Stimulated activated CD8-positive, alpha-beta memory T cell treated with anti-CD3 and anti-CD28 coated beads, Interleukin-15, amount 100 ng/mL, for 24 hours (primary cell): Measurements from ENCODE around the gene INO80C.

ENCODE experiments used
- DNase-seq: peaks from one replicate; pipeline ENCODE4 v3.0.0-alpha.2; 2020; ENCODE audit warnings: low read depth

Gene INO80C

DNA sequence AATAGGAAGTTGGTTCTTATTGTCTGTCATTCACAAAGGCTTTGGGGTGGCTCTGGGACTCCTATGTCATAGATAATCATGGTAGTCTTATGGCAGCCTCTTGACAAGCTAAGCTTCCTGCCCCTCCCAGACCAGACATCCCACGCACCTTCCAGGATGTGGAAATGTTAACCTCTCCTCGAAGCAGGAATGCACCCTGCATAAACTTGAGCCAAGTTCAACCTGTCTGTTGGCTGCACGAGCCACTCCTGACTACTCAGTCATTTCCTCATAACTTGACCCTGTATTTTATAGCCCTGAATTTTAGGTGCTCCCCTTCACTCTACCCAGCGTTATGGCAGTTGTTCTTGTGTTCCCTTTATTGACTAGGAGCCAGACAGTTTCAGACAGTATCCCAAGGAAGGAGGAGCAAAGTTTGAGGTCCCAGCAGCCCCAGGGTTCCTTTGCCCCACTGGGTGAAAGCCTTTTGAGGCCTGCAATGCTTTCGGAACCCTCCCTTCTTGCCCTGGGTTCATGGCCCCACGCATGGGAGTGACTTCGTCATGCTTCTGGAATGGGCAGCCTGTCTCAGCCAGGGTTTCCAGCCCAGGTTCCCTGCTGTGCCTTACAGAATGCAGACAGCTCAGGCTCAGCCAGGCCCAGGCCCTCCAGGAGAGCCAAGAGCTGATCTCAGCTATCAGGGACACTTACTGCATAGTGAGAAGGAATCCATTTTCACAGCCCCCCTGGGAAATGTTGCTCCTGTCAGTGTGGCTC is 15.6 kb upstream of the INO80C start:
- DNase-seq, result no peak

DNA sequence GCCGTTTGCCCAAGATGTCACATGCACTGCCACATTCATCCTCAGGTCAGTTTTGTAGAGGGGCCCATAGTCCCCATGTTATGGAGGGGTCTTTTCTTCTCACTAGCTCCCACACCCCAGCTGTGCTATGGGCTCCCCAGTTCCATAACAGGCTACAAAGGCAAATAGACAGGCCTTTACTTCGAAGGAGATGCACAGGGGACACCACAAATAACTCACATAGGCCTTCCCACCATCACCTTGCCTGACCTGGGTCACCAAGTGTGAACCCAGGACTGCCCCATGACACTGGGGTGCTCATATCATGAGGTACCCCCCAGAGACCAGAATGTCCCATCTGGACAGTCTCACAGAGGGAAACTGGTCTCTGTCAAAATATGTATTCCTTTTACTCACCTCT is 15.0 kb upstream of the INO80C start:
- no peak for DNase-seq

DNA sequence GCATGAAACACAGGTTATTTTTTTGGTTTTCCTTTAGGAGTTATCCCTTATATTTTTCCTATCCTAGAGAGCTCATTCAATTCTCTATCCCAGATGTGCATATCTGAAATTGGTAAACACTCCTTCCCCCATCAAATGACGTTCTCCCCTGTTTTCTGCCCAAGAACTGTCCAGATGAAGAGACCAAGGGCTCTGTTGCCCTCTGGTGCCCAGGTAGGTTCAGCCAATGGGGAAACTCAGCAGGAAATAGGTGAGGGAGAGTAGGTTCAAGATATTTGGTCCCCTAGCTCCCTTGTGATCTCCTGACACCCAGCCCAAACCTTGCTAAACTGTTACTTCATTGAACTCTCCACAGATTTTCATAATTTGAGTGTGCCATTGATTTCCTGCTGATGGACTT is 14.1 kb upstream of the INO80C start:
- no peak for DNase-seq

DNA sequence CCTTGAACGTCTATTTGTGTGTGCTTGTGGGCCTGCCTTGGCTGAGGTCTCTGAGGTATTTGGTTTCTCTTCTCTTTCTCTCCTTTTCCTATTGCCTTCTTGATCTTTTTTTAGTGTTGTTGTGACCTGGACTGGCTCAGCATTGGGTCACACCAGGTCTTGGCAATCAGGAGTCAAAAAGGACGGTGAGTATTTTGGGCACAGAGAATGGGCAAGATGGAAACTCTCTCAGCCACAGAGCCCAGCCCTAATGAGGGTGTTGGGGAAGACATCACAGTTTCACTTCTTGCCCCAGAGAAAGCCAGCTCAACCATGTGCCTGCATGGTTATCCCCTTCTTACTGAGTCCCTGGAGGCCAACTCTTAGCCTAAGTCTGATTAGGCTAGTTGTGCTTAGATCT is 13.7 kb upstream of the INO80C start:
- no peak for DNase-seq

DNA sequence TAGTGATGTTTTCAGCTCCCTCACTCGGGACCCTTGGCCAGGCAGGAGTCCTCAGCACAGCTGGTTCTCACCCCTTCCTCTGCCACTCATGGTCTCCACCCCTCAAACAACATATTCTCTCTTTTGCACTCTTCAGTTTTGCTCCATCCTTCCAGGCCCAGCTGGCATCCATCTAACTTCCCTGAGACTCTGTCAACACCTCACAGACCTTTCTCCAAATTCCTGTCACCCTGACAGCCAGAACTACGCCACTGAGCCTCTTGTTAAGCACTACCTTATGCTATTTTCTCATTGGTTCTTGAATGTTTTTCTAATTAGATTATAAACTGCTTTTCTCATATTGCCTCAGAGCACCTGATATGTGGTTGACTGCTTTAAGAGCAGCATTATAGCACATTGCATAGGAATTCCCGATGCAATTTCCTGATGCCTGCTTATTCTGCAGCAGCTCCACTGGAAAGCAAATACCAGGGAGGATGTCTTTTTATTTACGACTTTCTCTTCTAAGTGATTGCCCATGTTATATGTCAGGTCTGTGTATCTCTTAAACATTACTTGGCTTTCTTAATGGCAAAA is 12.4 kb upstream of the INO80C start:
- no peak for DNase-seq

DNA sequence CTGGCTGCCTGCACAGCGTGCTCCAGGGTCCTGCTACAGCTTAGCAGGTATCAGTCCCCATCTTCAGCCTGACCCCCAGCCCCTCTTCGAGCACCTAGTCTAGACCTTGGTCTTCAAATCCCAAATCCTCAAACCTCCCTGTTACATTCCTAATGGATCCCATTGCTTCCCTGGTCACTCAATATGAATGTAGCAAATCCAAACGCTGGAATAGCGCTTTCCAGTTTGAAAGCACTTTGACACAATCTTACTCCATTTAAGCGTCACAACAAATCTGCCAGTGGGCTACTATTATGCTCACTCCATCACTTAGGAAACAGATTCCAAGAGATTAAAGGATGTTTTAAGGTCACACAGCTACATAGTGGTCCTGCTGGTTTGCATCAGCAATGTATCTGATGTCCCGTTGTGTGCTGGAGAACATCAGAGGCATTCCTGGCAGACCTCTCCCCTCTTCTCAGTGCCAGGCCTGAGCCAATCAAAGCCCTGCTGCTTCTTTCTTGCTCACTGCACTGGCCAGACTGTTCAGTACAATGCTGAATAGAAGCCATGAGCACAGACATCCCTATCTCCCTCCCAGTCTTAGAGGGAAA is 11.1 kb upstream of the INO80C start:
- DNase-seq, result no peak

DNA sequence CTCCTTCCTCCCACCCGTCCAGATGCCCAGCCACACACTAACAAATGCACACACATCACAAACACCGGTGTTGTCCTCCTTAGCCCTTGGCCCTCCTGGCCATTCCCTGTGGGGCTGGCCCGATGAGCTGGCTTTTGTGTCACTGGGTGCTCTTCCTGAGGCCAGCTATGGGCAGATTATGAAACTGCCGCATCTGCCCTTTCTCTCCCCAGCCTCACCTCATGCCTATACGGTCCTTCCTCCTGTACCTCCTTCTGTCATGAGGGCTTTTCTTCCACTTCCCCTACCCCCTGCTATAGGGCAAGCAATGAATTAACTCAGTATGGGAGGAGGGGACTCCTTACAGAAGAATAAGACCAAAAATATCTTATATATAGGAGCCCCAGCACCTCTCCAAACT is 10.3 kb upstream of the INO80C start:
- DNase-seq, result no peak

DNA sequence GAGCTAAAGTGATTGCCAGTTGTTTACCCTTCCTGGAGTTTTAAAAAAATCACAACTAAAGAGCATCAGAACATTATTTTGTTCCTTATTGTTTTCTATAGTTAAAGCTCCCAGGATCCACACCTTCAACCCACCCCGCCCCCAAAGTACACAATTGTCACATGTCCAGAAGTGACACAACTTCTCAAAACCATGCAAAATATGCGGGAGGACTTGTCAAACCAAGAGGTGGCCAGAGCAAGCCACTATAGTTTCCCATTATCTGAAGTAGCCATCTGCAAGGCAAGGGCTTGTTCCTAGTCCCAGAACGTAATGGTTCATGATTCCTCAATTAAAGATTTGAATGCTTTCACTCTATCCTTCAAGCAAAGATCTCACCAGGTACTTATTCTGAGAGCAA is 9.9 kb upstream of the INO80C start:
- no peak for DNase-seq

DNA sequence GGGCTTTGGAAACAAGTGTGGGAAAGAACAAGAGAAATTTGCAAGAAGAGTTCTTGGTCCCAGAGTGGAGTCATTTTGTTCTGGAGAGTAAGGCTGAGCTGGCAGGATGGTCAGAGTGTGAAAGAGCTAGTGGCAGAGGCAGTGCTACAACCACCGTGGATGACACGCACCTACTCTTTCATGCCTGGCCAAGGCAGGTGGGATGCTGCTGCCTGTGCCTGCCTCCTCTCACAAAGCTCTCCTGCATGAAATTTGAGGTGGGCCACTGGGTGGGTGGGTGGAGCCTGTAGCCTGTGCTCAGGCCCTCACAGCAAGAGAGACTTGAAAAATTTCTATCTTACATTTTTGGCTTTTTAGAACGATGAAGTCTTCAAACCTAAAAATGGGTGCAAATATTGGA is 9.4 kb upstream of the INO80C start:
- no peak for DNase-seq

DNA sequence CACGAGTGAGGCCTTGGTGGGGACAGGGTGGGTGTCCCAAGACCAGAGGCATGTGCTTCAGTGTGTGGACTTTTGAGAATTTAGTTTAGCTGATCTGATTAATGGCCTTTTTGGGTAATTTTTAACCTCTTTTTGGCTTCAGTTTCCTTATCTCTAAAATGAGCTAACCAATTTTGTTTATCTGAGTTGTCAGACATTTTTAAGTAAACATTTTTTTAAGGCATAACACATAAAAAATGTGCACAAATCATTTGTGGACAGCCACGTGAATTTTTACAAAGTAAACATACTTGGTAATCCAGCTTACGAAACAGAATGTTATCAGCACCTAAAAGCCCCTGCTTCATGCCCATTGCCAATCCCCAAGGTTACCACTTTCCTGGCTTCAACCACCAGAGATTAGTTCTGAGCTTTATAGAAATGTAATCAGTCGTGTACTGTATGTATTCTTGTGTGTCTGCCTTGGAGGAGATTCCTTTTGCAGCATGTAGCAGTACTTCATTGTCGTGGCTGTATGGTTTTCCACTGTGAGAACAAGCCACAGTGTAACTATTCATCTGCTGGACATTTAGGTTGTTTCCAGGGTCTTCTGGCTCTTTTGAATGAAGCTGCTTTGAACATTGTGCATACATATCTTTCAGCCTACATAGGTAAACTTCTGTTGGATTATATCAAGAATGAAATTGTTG is 8.4 kb upstream of the INO80C start:
- DNase-seq, result no peak

DNA sequence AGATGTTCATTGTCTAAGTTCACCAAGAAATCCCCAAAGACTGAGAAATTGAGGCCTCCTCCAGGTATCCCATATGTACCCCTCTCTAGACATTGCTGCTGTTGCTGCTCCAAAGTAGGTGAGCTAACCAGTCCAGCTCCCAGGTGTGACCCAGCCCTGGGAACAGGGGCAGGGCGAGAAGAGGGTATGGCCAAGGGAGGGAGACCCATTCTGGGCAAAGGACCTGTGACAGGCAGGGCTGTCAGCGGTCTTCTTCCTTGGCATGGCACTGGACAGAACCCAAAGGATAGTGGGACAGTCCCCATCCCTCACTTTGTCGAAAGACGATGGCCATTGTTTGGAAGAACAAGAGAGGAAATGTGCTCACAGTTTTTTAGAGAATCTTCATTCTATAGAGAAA is 7.2 kb upstream of the INO80C start:
- no peak for DNase-seq

DNA sequence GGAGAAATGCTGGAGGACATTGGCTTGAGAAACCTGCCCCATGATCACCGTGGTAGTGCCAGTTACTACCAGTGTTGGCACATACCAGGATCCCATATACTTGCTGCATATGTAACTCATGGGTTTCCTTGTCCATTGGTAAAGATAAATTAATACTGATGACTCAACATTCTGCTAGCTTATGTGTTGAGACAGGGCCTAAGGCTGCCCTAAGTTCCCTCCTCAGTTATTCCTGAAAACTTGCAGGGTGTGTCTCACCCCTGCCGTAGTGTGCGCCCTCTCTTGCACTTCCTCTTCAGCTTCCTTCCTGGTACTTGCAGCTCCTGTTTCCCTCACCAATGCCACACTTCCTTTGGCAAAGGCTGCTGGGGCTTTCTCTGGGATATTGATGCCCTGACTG is 4.3 kb upstream of the INO80C start:
- no peak for DNase-seq

DNA sequence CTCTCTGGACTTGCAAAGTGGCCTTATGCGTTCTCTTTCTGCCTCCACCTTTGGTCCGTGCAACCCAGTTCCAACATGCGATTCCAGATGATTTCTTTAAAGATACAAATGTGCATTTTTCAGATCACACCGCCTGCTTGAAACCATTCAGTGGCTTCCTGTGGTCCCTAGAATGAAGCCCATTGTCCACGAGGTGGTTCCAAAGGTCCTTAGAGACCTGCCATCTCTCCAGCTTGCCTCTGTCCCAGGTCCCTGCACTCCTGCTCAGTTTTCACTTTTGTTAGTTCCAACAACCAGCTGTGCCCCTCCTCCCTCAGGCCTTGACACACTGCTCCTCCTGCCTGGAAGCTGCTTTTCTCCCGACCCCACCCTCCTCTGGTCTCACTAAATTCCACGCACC is 3.6 kb upstream of the INO80C start:
- DNase-seq, result no peak

DNA sequence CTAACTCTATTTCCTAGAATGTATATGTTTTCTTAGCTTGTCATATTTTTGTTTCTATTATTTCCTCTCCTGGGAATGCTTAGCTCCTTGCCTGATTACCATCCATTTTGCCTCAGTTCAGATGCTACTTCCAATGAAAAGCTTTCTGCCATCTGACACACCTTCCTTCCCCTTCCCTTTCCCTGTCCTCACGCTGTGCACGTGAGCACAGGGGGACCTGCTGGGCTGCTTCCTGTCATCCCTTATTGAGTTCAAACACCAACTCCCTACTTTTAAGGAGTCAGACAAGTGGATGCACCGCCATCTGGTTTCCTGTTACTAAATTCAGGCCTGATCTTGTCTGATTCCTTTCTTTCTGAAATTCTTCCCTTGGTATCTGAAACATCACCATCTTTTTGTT is 2.4 kb upstream of the INO80C start:
- no peak for DNase-seq

DNA sequence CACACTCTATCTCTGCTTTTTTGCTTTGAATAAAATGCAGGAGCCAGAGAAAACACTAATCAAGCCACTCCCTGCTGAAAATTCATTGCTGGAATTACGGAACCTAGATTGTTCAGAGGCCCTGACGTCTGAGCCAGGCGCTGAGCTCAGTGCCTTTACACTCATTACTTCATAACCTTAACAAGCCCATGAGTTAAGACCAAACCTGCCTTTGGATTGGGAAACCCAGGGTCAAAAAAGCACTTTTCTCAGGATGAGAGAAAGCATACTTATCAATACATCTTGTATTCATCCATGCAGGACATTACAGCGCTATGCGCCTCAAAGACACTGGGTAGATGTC is 762 bp downstream of the INO80C start:
- DNase-seq, result no peak

DNA sequence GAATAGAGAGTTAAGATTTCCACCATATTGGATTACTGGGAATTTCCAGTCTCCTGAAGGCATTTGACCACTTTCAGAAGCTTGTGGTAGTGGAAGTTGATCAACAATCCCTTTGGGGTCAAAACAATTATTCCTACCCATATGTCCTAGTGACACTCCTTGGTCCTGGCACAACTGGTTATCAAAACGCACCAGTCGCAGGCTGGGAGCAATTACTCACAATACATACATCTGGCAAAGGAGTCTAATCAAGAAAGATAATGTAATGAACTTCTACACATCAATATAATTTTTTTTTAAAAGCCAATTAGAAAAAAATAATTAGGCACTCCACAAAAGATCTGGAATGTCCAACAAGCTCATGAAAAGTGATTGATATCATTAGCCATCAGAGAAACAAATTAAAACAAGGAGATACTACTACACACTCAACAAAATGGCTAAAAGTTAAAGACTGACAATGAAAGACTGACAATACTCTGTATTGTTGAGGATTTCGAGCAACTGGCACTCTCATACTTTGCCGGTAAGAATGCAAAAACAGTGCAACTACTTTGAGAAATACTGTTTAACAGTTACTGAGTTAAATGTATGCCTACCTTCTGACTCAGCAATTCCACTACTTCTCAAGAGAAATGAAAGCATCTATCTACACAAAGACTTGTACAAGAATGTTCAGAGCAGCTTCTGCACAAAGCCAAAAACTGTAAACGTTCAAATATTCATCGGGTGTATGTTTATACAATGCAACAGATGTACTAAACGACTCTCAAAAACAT is 2.0 kb downstream of the INO80C start:
- DNase-seq, result no peak

DNA sequence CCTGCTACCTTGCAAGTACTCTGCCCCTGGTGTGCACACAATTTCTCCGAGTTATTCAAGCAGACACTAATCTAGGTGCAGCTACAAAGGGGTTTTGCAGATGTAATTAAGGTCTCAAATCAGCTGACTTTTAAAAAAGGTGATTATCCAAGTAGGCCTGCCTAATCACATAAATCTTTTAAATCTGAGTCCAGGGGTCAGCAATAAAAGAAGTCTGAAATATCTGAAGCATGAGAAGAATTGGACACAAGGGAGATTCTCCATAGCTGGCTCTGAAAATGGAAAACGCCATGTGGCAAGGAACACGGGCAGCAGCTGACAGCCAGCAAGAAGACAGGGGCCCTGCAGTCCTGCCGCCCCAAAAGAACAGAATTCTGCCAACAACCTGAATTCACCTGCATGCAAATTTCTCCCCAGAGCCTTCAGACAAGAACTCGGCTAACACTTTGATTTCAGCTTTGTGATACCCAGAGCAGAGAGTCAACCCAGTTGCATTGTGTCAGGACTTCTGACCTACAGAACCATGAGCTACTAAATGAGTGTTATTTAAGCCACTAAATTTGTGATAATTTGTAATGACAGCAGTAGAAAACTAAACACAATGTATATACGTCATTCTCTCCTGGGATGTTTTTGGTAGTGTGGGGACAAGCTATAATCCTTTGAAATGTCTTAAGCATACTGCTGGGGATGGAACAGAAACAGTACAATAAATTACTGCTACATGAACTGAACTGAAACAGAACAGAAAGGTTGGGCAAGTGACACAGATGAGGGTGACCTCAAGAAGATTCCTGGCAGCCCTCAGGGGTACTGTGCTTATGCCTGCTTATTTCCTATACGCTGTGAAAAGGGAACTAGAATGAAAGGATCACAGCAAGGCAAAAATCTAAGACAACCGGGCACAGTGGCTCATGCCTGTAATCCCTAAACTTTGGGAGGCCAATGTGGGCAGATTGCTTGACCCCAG is 3.2 kb downstream of the INO80C start:
- DNase-seq, result no peak

DNA sequence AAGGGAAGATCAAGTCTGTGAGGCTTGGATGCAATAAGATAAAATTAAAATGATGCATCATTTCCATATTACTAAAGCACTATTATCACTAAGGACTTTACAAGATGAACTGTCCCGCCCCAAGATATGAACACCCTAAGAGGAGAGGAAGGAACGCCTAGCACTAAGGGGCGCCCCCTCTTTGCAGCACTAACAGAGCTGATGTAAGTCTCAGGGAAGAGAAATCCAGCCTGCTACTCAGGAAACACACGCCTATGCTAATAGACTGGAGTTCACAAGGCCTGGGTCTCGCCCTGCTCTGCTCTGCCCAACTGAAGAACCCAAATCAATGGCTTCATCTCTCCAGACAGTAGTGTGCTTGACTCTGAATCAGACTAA is 6.1 kb downstream of the INO80C start:
- DNase-seq, result no peak

DNA sequence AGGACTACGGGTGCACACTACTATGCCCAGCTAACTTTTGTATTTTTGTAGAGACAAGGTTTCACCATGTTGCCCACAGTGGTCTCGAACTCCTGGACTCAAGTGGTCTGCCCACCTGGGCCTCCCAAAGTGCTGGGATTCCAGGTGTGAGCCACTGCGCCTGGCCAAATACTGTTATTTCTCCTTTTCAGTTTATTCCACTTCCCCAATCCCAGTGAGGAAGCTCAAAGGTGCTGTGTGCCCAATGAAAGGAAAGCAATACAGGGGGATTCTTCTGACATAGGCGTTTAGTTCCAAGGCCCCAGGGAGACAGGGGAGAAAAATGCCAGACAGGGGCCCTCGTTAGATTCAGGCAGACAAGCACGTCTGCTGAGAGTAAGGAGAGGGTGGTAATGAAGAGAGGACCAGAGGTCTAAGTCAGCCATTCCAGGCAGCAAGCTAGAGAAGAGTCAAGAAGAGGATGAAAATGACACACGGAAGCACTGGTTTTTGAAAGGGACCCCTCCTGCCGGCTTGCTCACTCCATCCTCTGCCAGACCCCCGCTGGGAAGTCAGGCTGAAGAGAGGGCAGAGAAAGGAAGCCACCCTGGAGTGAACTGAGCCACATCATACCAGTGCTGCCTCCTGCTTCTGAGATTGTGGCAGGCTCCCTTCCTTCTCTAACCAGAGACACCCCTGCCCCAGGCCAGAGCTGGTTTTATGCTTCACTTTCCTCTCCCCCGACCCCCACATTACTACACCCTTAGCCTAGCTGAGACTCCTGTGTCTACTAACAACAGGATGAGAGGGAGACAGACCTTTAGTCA is 6.7 kb downstream of the INO80C start:
- DNase-seq, result no peak

DNA sequence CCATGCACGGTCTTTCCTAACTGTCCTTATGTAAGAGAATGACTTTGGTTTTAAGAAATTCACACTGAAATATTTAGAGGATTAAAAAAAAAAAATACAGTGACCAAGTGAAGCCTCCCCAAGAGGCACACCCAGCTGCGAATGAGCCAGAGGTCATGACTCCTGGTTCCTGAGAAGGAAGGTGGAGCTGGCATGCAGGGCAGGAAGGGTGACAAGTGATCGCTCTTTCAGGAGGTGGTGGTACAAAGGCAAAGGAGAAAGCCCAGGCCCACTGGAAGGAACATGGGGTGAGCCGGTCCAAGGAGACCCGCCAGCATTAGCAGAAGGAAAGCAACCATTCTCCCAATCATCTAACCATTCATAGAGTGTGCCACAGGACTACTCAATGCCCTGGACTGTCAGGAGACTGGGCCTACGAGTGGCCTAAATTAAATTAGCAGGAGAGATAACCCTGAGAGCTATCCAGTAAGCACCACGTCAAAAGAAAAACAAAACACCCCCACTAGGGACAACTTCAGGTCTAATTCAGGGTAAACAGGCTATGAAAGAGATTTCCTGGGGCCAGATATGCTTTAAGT is 7.8 kb downstream of the INO80C start:
- no peak for DNase-seq
